ENCODE data around the gene GBE1.

DNA sequence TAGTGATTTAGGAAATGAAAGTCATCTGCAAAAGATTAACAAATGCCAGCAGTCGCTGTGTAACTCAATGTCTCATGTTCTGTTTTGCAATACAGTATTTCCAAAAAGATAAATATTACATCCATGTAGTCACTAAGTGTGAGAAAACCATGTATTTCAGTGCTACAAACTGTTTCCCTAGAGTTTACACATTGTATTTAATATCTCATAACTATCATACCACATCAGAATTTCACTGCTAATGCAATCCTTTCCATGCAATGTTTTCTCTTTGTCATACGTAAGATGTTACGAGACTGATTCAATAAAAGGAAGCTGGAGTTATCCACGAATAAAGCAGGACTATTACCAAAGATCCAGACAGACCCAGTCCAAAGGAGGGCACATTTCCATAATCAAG, 269.4 kb downstream of the GBE1 start:
- TF ChIP-seq, protein P1, sequence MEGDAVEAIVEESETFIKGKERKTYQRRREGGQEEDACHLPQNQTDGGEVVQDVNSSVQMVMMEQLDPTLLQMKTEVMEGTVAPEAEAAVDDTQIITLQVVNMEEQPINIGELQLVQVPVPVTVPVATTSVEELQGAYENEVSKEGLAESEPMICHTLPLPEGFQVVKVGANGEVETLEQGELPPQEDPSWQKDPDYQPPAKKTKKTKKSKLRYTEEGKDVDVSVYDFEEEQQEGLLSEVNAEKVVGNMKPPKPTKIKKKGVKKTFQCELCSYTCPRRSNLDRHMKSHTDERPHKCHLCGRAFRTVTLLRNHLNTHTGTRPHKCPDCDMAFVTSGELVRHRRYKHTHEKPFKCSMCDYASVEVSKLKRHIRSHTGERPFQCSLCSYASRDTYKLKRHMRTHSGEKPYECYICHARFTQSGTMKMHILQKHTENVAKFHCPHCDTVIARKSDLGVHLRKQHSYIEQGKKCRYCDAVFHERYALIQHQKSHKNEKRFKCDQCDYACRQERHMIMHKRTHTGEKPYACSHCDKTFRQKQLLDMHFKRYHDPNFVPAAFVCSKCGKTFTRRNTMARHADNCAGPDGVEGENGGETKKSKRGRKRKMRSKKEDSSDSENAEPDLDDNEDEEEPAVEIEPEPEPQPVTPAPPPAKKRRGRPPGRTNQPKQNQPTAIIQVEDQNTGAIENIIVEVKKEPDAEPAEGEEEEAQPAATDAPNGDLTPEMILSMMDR (IDR thresholded peaks at IDR 0.05; ENCODE audit: low read length) = no peak
- no peak for TF ChIP-seq EZH2phosphoT487 (IDR thresholded peaks at IDR 0.05; ENCODE audit: low read length)

All from MM.1S (cell line).